Endothelial cell of umbilical vein (primary cell): ENCODE data around the gene SRCIN1. TPM values are rescaled to one million over a fixed set of nuclear protein-coding genes. Genes with fewer than 3 reads are reported as not detected.

Source experiments
- BruUV-seq: library from RNA; stranded (reverse); fragments of 400-500 nt; replicated peaks from 2 replicates; lab custom pipeline; 2021; lab: Mats Ljungman, UMichigan
- CTCF ChIA-PET: fragments of 300-600, 350-600 bp; sonication (Branson Sonifier 250); formaldehyde crosslinking; loops from one replicate; lab custom pipeline; 2021; ENCODE audit warnings: antibody characterized with exemption, inconsistent platforms; lab: Charles Lee
- POLR2A ChIA-PET: fragments of 300-600, 350-600 bp; sonication (Branson Sonifier 250); formaldehyde crosslinking; loops from one replicate; lab custom pipeline; 2021; ENCODE audit warnings: antibody characterized with exemption, inconsistent platforms; lab: Charles Lee
- DNase-seq: peaks from one replicate; pipeline ENCODE4 v3.0.0-alpha.2; 2011; ENCODE audit warnings: low read depth, low spot score
- FAIRE-seq: peaks from 2 replicates; lab custom pipeline; 2011; peaks lifted over from hg19 to GRCh38; lab: Jason Lieb, UNC
- H2AFZ ChIP-seq: 2 replicates; pipeline ENCODE4 v1.6.0; 2012; ENCODE audit warnings: low read depth, low read length, control low read depth, inconsistent platforms
- H3K27ac ChIP-seq: 2 replicates; pipeline ENCODE4 v1.5.1; 2011; ENCODE audit warnings: low read depth, mild to moderate bottlenecking, control low read depth, low read length, moderate library complexity; ENCODE audit not compliant: insufficient read depth
- H3K27me3 ChIP-seq, 2 experiments: 2 replicates each; pipeline versions ENCODE4 v1.6.0 to v1.6.1; 2011; ENCODE audit warnings: low read length in 2 of 2, mixed read lengths in 1 of 2; ENCODE audit not compliant: control insufficient read depth in 2 of 2, insufficient read depth in 2 of 2
- H3K36me3 ChIP-seq, 2 experiments: 2 replicates in 1 of 2; 3 replicates in 1 of 2; pipeline ENCODE4 v1.5.1; 2011; ENCODE audit warnings: low read length in 2 of 2, mild to moderate bottlenecking in 1 of 2, moderate library complexity in 1 of 2; ENCODE audit not compliant: control insufficient read depth in 2 of 2, insufficient read depth in 2 of 2; ENCODE audit errors: extremely low read depth in 1 of 2
- H3K4me1 ChIP-seq: 3 replicates; pipeline ENCODE4 v1.5.1; 2011; ENCODE audit warnings: mild to moderate bottlenecking, low read length; ENCODE audit not compliant: control insufficient read depth, insufficient read depth; ENCODE audit errors: extremely low read depth
- H3K4me2 ChIP-seq: 2 replicates; pipeline ENCODE4 v1.6.1; 2011; ENCODE audit warnings: low read length, control low read depth, mixed read lengths; ENCODE audit not compliant: insufficient read depth
- H3K4me3 ChIP-seq, 3 experiments: fragments of 200-600 bp in 1 of 3; sonication (generic), shearing (Covaris generic) in 1 of 3; replicated peaks in 1 of 3; 2 replicates each; pipeline ENCODE4 v1.5.1; 2011 to 2016; ENCODE audit warnings: control low read depth in 3 of 3, low read length in 3 of 3, mild to moderate bottlenecking in 2 of 3, inconsistent platforms in 1 of 3, low read depth in 1 of 3, moderate library complexity in 1 of 3; ENCODE audit not compliant: insufficient read depth in 1 of 3
- H3K79me2 ChIP-seq: 2 replicates; pipeline ENCODE4 v1.6.0; 2012; ENCODE audit warnings: low read length, inconsistent platforms; ENCODE audit not compliant: control insufficient read depth, insufficient read depth
- H3K9ac ChIP-seq: replicated peaks from 2 replicates; pipeline ENCODE3; 2011; ENCODE audit warnings: low read length, control low read depth; ENCODE audit not compliant: insufficient read depth; ENCODE audit errors: extremely low read depth
- H3K9me1 ChIP-seq: replicated peaks from 3 replicates; pipeline ENCODE4 v1.6.0; 2011; ENCODE audit warnings: mild to moderate bottlenecking, low read length; ENCODE audit not compliant: control insufficient read depth, insufficient read depth; ENCODE audit errors: extremely low read depth
- H3K9me3 ChIP-seq: replicated peaks from 2 replicates; pipeline ENCODE4 v1.5.1; 2012; ENCODE audit warnings: low read length, inconsistent platforms; ENCODE audit not compliant: control insufficient read depth, insufficient read depth
- H4K20me1 ChIP-seq: replicated peaks from 2 replicates; pipeline ENCODE3; 2011; ENCODE audit warnings: mild to moderate bottlenecking, low read length; ENCODE audit not compliant: control insufficient read depth, insufficient read depth; ENCODE audit errors: extremely low read depth
- EZH2 ChIP-seq: IDR thresholded peaks from 2 replicates; pipeline ENCODE4 v1.6.1; 2012; ENCODE audit warnings: borderline replicate concordance, low read depth, mild to moderate bottlenecking, moderate library complexity, low read length, inconsistent platforms; ENCODE audit not compliant: severe bottlenecking
- FOS ChIP-seq: IDR thresholded peaks from 2 replicates; pipeline ENCODE4 v1.6.1; 2011; ENCODE audit warnings: mild to moderate bottlenecking, low read length, moderate library complexity, borderline replicate concordance; ENCODE audit not compliant: insufficient read depth
- GATA2 ChIP-seq: IDR thresholded peaks from 2 replicates; pipeline ENCODE4 v1.7.0; 2011; ENCODE audit warnings: low read depth, mild to moderate bottlenecking, moderate library complexity, mixed read lengths, low read length; ENCODE audit not compliant: insufficient read length, insufficient read depth
- JUN ChIP-seq: IDR thresholded peaks from 2 replicates; pipeline ENCODE4 v1.6.1; 2011; ENCODE audit warnings: borderline replicate concordance, low read depth; ENCODE audit not compliant: insufficient read length, insufficient read depth
- MAX ChIP-seq: IDR thresholded peaks from 2 replicates; pipeline ENCODE4 v1.6.1; 2011; ENCODE audit not compliant: insufficient read depth, insufficient read length
- MYC ChIP-seq: IDR thresholded peaks from one replicate; pipeline ENCODE4 v1.6.1; 2011; ENCODE audit warnings: mild to moderate bottlenecking, low read depth, low read length
- POLR2A ChIP-seq: IDR thresholded peaks from 2 replicates; pipeline ENCODE4 v1.6.1; 2012; ENCODE audit warnings: low read depth, mild to moderate bottlenecking, control low read depth, low read length
- POLR2AphosphoS5 ChIP-seq: IDR thresholded peaks from 2 replicates; pipeline ENCODE4 v1.6.1; 2012; ENCODE audit warnings: low read depth, mild to moderate bottlenecking, control low read depth, low read length, moderate library complexity; ENCODE audit not compliant: insufficient read depth
- dilution Hi-C: fragments of 300-500 bp; cut with MboI; formaldehyde crosslinking; loops from one replicate; pipeline ENCODE4 v1.15.0; 2019; ENCODE audit warnings: low sequenced_read_pairs; ENCODE audit not compliant: extremely low pct_ligation_motif_present
- intact Hi-C: fragments of 100-400 bp; cut with micrococcal nuclease; formaldehyde crosslinking; loops from one replicate; pipeline ENCODE4 v1.10.0; 2022
- polyA plus RNA-seq, 4 experiments: library from polyadenylated mRNA; depleted of rRNA in 3 of 4; stranded (reverse) in 3 of 4; unstranded in 1 of 4; fragments of >200 nt; gene quantifications; 2 replicates each; pipeline versions ENCODE4 v1.2.1 to v1.2.3, GENCODE V29; 2011 to 2012; ENCODE audit warnings: missing spikeins in 1 of 4
- total RNA-seq: library from RNA; stranded (reverse); gene quantifications from 2 replicates; pipeline ENCODE4 v1.2.3, GENCODE V29; 2021
- TF ChIP-seq, protein P1 (sequence below), 2 donors: IDR thresholded peaks; 1 replicate in 1 of 2; 2 replicates in 1 of 2; pipeline ENCODE4 v1.5.1; 2011; ENCODE audit warnings: low read length in 2 of 2, mild to moderate bottlenecking in 2 of 2, moderate library complexity in 2 of 2, control low read depth in 1 of 2, inconsistent platforms in 1 of 2, low read depth in 1 of 2; ENCODE audit not compliant: insufficient read depth in 1 of 2; ENCODE audit errors: extremely low read depth in 1 of 2

SRCIN1 gene
- total and polyA plus RNA-seq, 2 donors (not counting 3 experiments of a cell fraction or from before 2014, with no cell fraction given), result 0.15 to 0.35 TPM

DNA sequence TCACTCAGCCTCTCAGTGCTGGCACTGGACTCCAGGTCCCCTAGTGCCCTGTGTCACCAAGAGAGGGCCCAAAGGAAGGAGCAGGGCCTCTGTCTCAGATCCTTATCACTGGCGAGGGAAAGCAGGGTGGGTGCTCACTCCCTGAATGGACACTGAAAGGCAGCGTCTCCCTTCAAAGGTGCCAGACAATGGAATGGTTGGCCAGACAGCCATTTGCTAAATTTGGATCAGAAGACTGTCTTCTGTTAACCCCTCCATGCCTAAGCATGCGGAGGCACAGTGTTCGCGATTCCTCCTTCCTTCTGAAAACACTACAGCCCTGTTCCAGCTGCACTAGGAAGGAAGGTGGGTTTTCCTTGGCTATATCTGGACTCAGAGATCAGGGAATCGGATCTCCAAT lies 48.4 kb downstream of the SRCIN1 start:
- H4K20me1 ChIP-seq, result no peaks in the 10 kb centered on the region
- no peak overlapping the region for H3K9ac ChIP-seq
- H3K4me2 ChIP-seq, result no peak overlapping the region
- intact Hi-C loops, result no loop called here
- H2AFZ ChIP-seq, result no peak overlapping the region
- ChIA-PET CTCF (interaction anchor here (0.5 to 5.0 kb wide), 48 partner anchors 8 to 687 kb away, joined by 3 to 321 read pairs (median 5); partner anchors contain the start of genes SOCS7 and SRCIN1), POLR2A (interaction anchor here (0.8 kb wide), 1 partner anchor 26 kb away, joined by 15 read pairs; no protein-coding TSS in a partner anchor)
- TF ChIP-seq MYC (no peak), JUN (no peak), EZH2 (no peak), MAX (no peak), POLR2A (no peak), POLR2AphosphoS5 (no peak), FOS (no peak), GATA2 (no peak)
- TF ChIP-seq, protein P1, sequence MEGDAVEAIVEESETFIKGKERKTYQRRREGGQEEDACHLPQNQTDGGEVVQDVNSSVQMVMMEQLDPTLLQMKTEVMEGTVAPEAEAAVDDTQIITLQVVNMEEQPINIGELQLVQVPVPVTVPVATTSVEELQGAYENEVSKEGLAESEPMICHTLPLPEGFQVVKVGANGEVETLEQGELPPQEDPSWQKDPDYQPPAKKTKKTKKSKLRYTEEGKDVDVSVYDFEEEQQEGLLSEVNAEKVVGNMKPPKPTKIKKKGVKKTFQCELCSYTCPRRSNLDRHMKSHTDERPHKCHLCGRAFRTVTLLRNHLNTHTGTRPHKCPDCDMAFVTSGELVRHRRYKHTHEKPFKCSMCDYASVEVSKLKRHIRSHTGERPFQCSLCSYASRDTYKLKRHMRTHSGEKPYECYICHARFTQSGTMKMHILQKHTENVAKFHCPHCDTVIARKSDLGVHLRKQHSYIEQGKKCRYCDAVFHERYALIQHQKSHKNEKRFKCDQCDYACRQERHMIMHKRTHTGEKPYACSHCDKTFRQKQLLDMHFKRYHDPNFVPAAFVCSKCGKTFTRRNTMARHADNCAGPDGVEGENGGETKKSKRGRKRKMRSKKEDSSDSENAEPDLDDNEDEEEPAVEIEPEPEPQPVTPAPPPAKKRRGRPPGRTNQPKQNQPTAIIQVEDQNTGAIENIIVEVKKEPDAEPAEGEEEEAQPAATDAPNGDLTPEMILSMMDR (IDR thresholded peaks at IDR 0.05; ENCODE audit: extremely low read depth in 1 of 2, insufficient read depth in 1 of 2, low read depth in 1 of 2, low read length in 2 of 2), result no peak
- dilution Hi-C loops, result no loop called here
- H3K4me3 ChIP-seq, result no peak overlapping the region
- peaks cover 39 to 52% of the 10 kb centered on the region in 2 experiments for H3K27me3 ChIP-seq
- no TSS peak for BruUV-seq
- H3K36me3 ChIP-seq, result no peaks in the 10 kb centered on the region
- no peak for FAIRE-seq
- no peaks in the 10 kb centered on the region for H3K9me1 ChIP-seq
- DNase-seq, result no peak
- H3K4me1 ChIP-seq, result peaks cover 13% of the 10 kb centered on the region
- no peaks in the 10 kb centered on the region for H3K79me2 ChIP-seq
- no peak overlapping the region for H3K27ac ChIP-seq
- H3K9me3 ChIP-seq, result no peaks in the 10 kb centered on the region
